ENCODE measurements around the gene GLIS1.
"Not testable (repeated sequence)": the region's sequence is repeated elsewhere in the genome, so short reads cannot be mapped to it uniquely, and the experiment has no call there.

The GLIS1 gene

GRCh38 chr1:53555620-53556326, 183.2 kb downstream of the GLIS1 start:
- DNase-seq: not testable (repeated sequence)

- DNase-seq: no peak
Measured at GRCh38 chr1:53554592-53555305, 184.2 kb downstream of the GLIS1 start.

- peak; percentile 39 for DNase-seq
Measured at GRCh38 chr1:53553734-53554509, 185.0 kb downstream of the GLIS1 start.

GRCh38 chr1:53552981-53553733, 185.8 kb downstream of the GLIS1 start:
- DNase-seq: no peak

- no peak for DNase-seq
Measured at GRCh38 chr1:53552146-53552861, 186.7 kb downstream of the GLIS1 start.

- no peak for DNase-seq
Measured at GRCh38 chr1:53551428-53551995, 187.5 kb downstream of the GLIS1 start.

GRCh38 chr1:53550201-53550741, 188.7 kb downstream of the GLIS1 start:
- no peak for DNase-seq

GRCh38 chr1:53549781-53550180, 189.2 kb downstream of the GLIS1 start:
- no peak for DNase-seq

- no peak for DNase-seq
Measured at GRCh38 chr1:53549287-53549686, 189.7 kb downstream of the GLIS1 start.

GRCh38 chr1:53548031-53548491, 190.9 kb downstream of the GLIS1 start:
- no peak for DNase-seq

GRCh38 chr1:53547231-53547790, 191.7 kb downstream of the GLIS1 start:
- DNase-seq: no peak

- no peak for DNase-seq
Measured at GRCh38 chr1:53546409-53547155, 192.4 kb downstream of the GLIS1 start.

GRCh38 chr1:53545663-53546408, 193.1 kb downstream of the GLIS1 start:
- no peak for DNase-seq

GRCh38 chr1:53544728-53545515, 194.0 kb downstream of the GLIS1 start:
- no peak for DNase-seq

GRCh38 chr1:53543778-53544695, 194.9 kb downstream of the GLIS1 start:
- DNase-seq: no peak

GRCh38 chr1:53543130-53543777, 195.7 kb downstream of the GLIS1 start:
- peak; percentile 93 for DNase-seq

GRCh38 chr1:53542551-53542950, 196.4 kb downstream of the GLIS1 start:
- no peak for DNase-seq

Measured in NCI-H82 (cell line).